Smooth muscle cell (in vitro differentiated cells): ENCODE results near the gene PKNOX2. TPM values are rescaled to one million over a fixed set of nuclear protein-coding genes. Genes with fewer than 3 reads are reported as not detected.

ENCODE experiments used
- DNase-seq: peaks from one replicate; lab custom pipeline; 2025; ENCODE audit not compliant: unreplicated experiment; lab: John Stamatoyannopoulos, UW
- H2AFZ ChIP-seq: fragments of 200-600 bp; sonication (generic); 2 replicates; pipeline ENCODE4 v1.6.0; 2016; ENCODE audit warnings: antibody characterized with exemption, low read depth, mild to moderate bottlenecking
- H3F3A ChIP-seq: fragments of 200-600 bp; sonication (generic); 2 replicates; pipeline ENCODE4 v1.6.0; 2017; ENCODE audit warnings: antibody characterized with exemption, low read depth
- H3K27ac ChIP-seq: fragments of 200-600 bp; sonication (generic); 2 replicates; pipeline ENCODE4 v1.5.1; 2016; ENCODE audit warnings: low read depth, mild to moderate bottlenecking
- H3K27me3 ChIP-seq: fragments of 200-600 bp; sonication (generic); 2 replicates; pipeline ENCODE4 v1.6.1; 2016; ENCODE audit warnings: low read depth, mild to moderate bottlenecking
- H3K36me3 ChIP-seq: fragments of 200-600 bp; sonication (generic); 2 replicates; pipeline ENCODE4 v1.5.1; 2016; ENCODE audit warnings: low read depth
- H3K4me1 ChIP-seq: fragments of 200-600 bp; sonication (generic); 2 replicates; pipeline ENCODE4 v1.5.1; 2016; ENCODE audit warnings: low read depth
- H3K4me2 ChIP-seq: fragments of 200-600 bp; sonication (generic); 2 replicates; pipeline ENCODE4 v1.6.0; 2016; ENCODE audit warnings: mild to moderate bottlenecking
- H3K4me3 ChIP-seq: fragments of 200-600 bp; sonication (generic); 2 replicates; pipeline ENCODE4 v1.5.1; 2016; ENCODE audit warnings: mild to moderate bottlenecking
- H3K79me2 ChIP-seq: fragments of 200-600 bp; sonication (generic); 2 replicates; pipeline ENCODE4 v1.6.0; 2016; ENCODE audit warnings: low read depth, mild to moderate bottlenecking
- H3K9ac ChIP-seq: fragments of 200-600 bp; sonication (generic); 2 replicates; pipeline ENCODE4 v1.6.0; 2016; ENCODE audit warnings: low read depth
- H3K9me3 ChIP-seq: fragments of 200-600 bp; sonication (generic); replicated peaks from 2 replicates; pipeline ENCODE4 v1.5.1; 2016; ENCODE audit warnings: low read depth
- H4K20me1 ChIP-seq: fragments of 200-600 bp; sonication (generic); 2 replicates; pipeline ENCODE4 v1.6.0; 2016; ENCODE audit warnings: low read depth
- WGBS: methylation state at CpG from one replicate; pipeline ENCODE4 v1.1.7; 2016; ENCODE audit warnings: low lambda C conversion rate; 5-methylcytosine and 5-hydroxymethylcytosine counted together
- polyA plus RNA-seq: library from polyadenylated mRNA; unstranded; fragments of >200 nt; fragmentation: Nextera tagmentation; extraction: Ambion mirVana; gene quantifications from 2 replicates; pipeline ENCODE4 v1.2.1, GENCODE V29; 2016
- total RNA-seq: library from RNA; depleted of rRNA; stranded (reverse); fragments of >200 nt; gene quantifications from 2 replicates; pipeline ENCODE4 v1.2.3, GENCODE V29; 2014
- TF ChIP-seq, protein P1 (sequence below): fragments of 200-600 bp; sonication (generic); IDR thresholded peaks from 2 replicates; pipeline ENCODE4 v1.5.1; 2017; ENCODE audit warnings: borderline replicate concordance, mild to moderate bottlenecking, antibody characterized with exemption; ENCODE audit not compliant: insufficient read depth, poor library complexity, severe bottlenecking

Gene PKNOX2
- total and polyA plus RNA-seq, 2 experiments from 2014 or later: 7.2 to 7.9 TPM

GRCh38 chr11:125164091-125164421, 495 bp upstream of the PKNOX2 start:
- Histone ChIP-seq H3K9me3 (no peaks in the 10 kb centered on the region), H3K4me2 (peak overlapping the region; percentile 95), H2AFZ (peak overlapping the region; percentile 17), H3F3A (peaks cover 8% of the 10 kb centered on the region), H3K9ac (no peak overlapping the region), H4K20me1 (peaks cover 14% of the 10 kb centered on the region), H3K27ac (no peak overlapping the region), H3K79me2 (peaks cover 20% of the 10 kb centered on the region), H3K4me1 (peaks cover 36% of the 10 kb centered on the region), H3K27me3 (no peaks in the 10 kb centered on the region), H3K36me3 (no peaks in the 10 kb centered on the region), H3K4me3 (peak overlapping the region; percentile 78)
- no peak for DNase-seq
- WGBS: 3% methylated on average over 8 of the region's 8 CpGs
- TF ChIP-seq, protein P1, sequence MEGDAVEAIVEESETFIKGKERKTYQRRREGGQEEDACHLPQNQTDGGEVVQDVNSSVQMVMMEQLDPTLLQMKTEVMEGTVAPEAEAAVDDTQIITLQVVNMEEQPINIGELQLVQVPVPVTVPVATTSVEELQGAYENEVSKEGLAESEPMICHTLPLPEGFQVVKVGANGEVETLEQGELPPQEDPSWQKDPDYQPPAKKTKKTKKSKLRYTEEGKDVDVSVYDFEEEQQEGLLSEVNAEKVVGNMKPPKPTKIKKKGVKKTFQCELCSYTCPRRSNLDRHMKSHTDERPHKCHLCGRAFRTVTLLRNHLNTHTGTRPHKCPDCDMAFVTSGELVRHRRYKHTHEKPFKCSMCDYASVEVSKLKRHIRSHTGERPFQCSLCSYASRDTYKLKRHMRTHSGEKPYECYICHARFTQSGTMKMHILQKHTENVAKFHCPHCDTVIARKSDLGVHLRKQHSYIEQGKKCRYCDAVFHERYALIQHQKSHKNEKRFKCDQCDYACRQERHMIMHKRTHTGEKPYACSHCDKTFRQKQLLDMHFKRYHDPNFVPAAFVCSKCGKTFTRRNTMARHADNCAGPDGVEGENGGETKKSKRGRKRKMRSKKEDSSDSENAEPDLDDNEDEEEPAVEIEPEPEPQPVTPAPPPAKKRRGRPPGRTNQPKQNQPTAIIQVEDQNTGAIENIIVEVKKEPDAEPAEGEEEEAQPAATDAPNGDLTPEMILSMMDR: no peak

GRCh38 chr11:125165111-125165842, 726 bp downstream of the PKNOX2 start:
- Histone ChIP-seq H3K9ac (peak overlapping the region; percentile 67), H3K4me3 (peak overlapping the region; percentile 78), H4K20me1 (peaks cover 19% of the 10 kb centered on the region), H3K4me2 (peak overlapping the region; percentile 95), H2AFZ (peak overlapping the region; percentile 11), H3K36me3 (no peaks in the 10 kb centered on the region), H3F3A (peaks cover 8% of the 10 kb centered on the region), H3K9me3 (no peaks in the 10 kb centered on the region), H3K79me2 (peaks cover 20% of the 10 kb centered on the region), H3K4me1 (peaks cover 48% of the 10 kb centered on the region), H3K27ac (peak overlapping the region; percentile 77), H3K27me3 (no peaks in the 10 kb centered on the region)
- TF ChIP-seq, protein P1: no peak
- DNase-seq: no peak
- WGBS: 3% methylated on average over 37 of the region's 80 CpGs

DNA sequence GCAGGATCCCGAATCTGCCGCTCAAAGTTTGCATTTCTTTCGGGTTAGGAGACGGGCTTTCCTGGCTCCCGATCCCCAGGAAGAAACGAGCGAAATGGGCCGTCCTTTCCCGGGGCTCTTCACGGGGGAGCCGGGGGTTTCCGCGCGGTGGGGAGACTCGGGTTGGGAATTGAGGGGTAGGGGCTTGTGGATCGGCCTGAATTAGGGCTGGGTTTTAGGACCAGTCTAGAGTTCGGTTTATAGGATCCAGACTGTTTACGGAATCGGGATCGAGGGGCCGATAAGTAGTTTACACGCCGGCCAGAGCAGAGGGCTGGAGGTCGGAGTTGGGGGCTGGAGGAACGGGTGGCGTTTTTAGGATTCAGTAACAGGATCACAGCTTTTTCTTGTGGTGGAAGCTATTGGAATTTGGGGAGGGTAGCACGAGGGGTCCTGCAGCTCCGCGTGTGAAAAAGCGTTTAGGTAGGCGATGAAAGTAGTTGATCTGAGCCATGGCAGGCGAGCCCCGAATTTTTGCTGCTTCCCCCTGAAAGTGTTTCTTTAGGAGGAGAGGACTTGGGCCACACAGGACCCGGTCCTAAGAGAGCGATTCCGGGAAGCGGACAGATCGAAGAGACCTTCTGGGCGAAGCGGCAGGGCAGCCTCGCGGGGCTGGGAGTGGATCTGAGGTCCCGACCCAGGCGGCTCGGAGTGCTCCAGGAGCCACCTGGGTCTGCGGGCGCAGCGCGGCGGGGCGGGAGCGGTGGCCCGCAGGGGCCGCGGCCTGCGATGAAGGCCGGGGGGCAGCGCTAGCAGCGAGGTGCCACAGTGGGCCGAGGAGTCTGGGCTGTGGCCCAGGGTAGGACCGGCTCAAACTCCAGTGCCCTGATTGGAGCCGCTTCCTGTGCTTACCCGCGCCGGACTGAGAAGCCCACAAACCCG, 1.6 kb downstream of the PKNOX2 start:
- Histone ChIP-seq H3K27me3 (no peaks in the 10 kb centered on the region), H3K4me2 (peak overlapping the region; percentile 95), H3K4me1 (peaks cover 56% of the 10 kb centered on the region), H3K79me2 (peaks cover 20% of the 10 kb centered on the region), H3K36me3 (no peaks in the 10 kb centered on the region), H3K27ac (peak overlapping the region; percentile 77), H3F3A (peaks cover 8% of the 10 kb centered on the region), H2AFZ (peak overlapping the region; percentile 11), H3K9me3 (no peaks in the 10 kb centered on the region), H3K9ac (peak overlapping the region; percentile 67), H4K20me1 (peaks cover 20% of the 10 kb centered on the region), H3K4me3 (peak overlapping the region; percentile 78)
- TF ChIP-seq, protein P1: no peak
- WGBS: 1% methylated on average over 52 of the region's 66 CpGs
- no peak for DNase-seq
